K562 (cell line): ENCODE data around the gene GYS1. TPM values are rescaled to one million over a fixed set of nuclear protein-coding genes. Genes with fewer than 3 reads are reported as not detected.

ENCODE experiments used
- ATF2 ChIP-seq: sonication (generic); formaldehyde crosslinking; IDR thresholded peaks from 2 replicates; pipeline ENCODE4 v1.8.1; 2022; ENCODE audit warnings: missing genetic modification reagents
- FOXA3 ChIP-seq, 2 experiments: fragments of 450-650 bp in 1 of 2; sonication (generic) in 1 of 2; formaldehyde crosslinking; IDR thresholded peaks in 1 of 2; conservative IDR thresholded peaks in 1 of 2; 2 replicates each; pipeline versions ENCODE4 v1.4.0 to v1.8.0; 2020 to 2022; ENCODE audit warnings: mild to moderate bottlenecking in 2 of 2, missing genetic modification reagents in 1 of 2
- NEUROD1 ChIP-seq: fragments of 150-350 bp; IDR thresholded peaks from 2 replicates; pipeline ENCODE4 v1.6.1; 2014; ENCODE audit warnings: borderline replicate concordance, low read length, low read depth; ENCODE audit not compliant: partially characterized antibody
- NR3C1 ChIP-seq: sonication (generic); formaldehyde crosslinking; IDR thresholded peaks from 2 replicates; pipeline ENCODE4 v1.8.1; 2022; ENCODE audit warnings: missing genetic modification reagents
- PRMT5 ChIP-seq: sonication (generic); formaldehyde crosslinking; IDR thresholded peaks from 2 replicates; pipeline ENCODE4 v1.5.0; 2020; ENCODE audit warnings: missing genetic modification reagents
- PURB ChIP-seq: sonication (generic); formaldehyde crosslinking; IDR thresholded peaks from 2 replicates; pipeline ENCODE4 v1.9.0; 2021; ENCODE audit warnings: low read depth, mild to moderate bottlenecking, missing genetic modification reagents
- RBM17 ChIP-seq: fragments of 200-400 bp; formaldehyde crosslinking; IDR thresholded peaks from 2 replicates; pipeline ENCODE4 v1.6.1; 2017; ENCODE audit warnings: low read depth, mild to moderate bottlenecking, low read length, borderline replicate concordance
- TCFL5 ChIP-seq: fragments of 250-450 bp; sonication (Bioruptor Pico); conservative IDR thresholded peaks from 2 replicates; pipeline ENCODE4 v1.6.1; 2021; ENCODE audit warnings: mild to moderate bottlenecking, moderate library complexity, matching md5 sums
- TEAD4 ChIP-seq, 2 experiments: sonication (generic) in 1 of 2; formaldehyde crosslinking in 1 of 2; IDR thresholded peaks; 2 replicates each; pipeline versions ENCODE4 v1.6.1 to v1.8.0; 2012 to 2022; ENCODE audit warnings: borderline replicate concordance in 1 of 2, inconsistent platforms in 1 of 2, low read length in 1 of 2, mild to moderate bottlenecking in 1 of 2, missing genetic modification reagents in 1 of 2
- THRB ChIP-seq: fragments of 450-650 bp; formaldehyde crosslinking; conservative IDR thresholded peaks from 2 replicates; pipeline ENCODE4 v1.4.0; 2022; ENCODE audit warnings: mild to moderate bottlenecking, missing genetic modification characterization
- UBTF ChIP-seq, 2 experiments: IDR thresholded peaks; 2 replicates each; pipeline ENCODE4 v1.6.1; 2012; ENCODE audit warnings: improper control_type of control experiment in 2 of 2, low read depth in 2 of 2, low read length in 2 of 2, borderline replicate concordance in 1 of 2
- ZMIZ1 ChIP-seq, 2 experiments: fragments of 150-350 bp in 1 of 2; IDR thresholded peaks; 2 replicates each; pipeline ENCODE4 v1.6.1; 2012 to 2016; ENCODE audit warnings: low read depth in 2 of 2, low read length in 2 of 2, mild to moderate bottlenecking in 1 of 2, moderate library complexity in 1 of 2
- ZNF316 ChIP-seq: fragments of 450-650 bp; IDR thresholded peaks from 2 replicates; pipeline ENCODE4 v1.6.1; 2016
- ZNF449 ChIP-seq: fragments of 250-450 bp; sonication (Bioruptor Pico); IDR thresholded peaks from 2 replicates; pipeline ENCODE4 v1.8.0; 2022; ENCODE audit warnings: moderate library complexity, mild to moderate bottlenecking, inconsistent platforms
- ZZZ3 ChIP-seq: fragments of 450-650 bp; IDR thresholded peaks from 2 replicates; pipeline ENCODE4 v1.6.1; 2016; ENCODE audit warnings: antibody characterized with exemption, mild to moderate bottlenecking, moderate library complexity
- polyA plus RNA-seq, 8 experiments: library from polyadenylated mRNA; depleted of rRNA in 4 of 8; stranded (reverse) in 5 of 8; unstranded in 3 of 8; fragments of >200 nt; fragmentation: Nextera tagmentation in 2 of 8; fragmentation: Illumina TruSeq in 1 of 8; extraction: Ambion mirVana in 2 of 8; extraction: Trizol in 1 of 8; gene quantifications; 2 replicates each; pipeline versions ENCODE4 v1.2.1 to v1.2.3, GENCODE V29; 2011 to 2014; ENCODE audit warnings: inconsistent platforms in 1 of 8, missing spikeins in 1 of 8
- total RNA-seq, 7 experiments: library from RNA; depleted of rRNA in 6 of 7; stranded (reverse); fragments of >200 nt in 6 of 7; fragmentation: Illumina TruSeq in 2 of 7; extraction: Trizol in 2 of 7; gene quantifications; 2 replicates each; pipeline versions ENCODE4 v1.2.1 to v1.2.3, GENCODE V29; 2011 to 2021; ENCODE audit warnings: low replicate concordance in 1 of 7

Gene GYS1
- total and polyA plus RNA-seq, 9 of the 15 experiments (the other 6 are each of a cell fraction or from before 2014, with no cell fraction given): 1.9 to 31.1 (median 15.2) TPM

- TF ChIP-seq RBM17 (no peak), PRMT5 (CRISPR knock-in tag) (no peak), TCFL5 (CRISPR knock-in tag) (no peak), ZZZ3 (no peak), UBTF (IDR thresholded peaks at IDR 0.05; ENCODE audit: borderline replicate concordance in 1 of 2, low read depth in 2 of 2, low read length in 2 of 2) (0 out of 4 replicates have a peak, but pooled peaks of 1 of the 2 experiments have one; percentile 59), THRB (CRISPR knock-in tag) (no peak), ZMIZ1 (IDR thresholded peaks at IDR 0.05; ENCODE audit: low read depth in 2 of 2, low read length in 2 of 2) (peak in 1 of 2 experiments; percentile 48; a peak in 1 of 4 replicates), FOXA3 (CRISPR knock-in tag; conservative IDR thresholded peaks at IDR 0.05 in 1 of 2, IDR thresholded peaks at IDR 0.05 in 1 of 2) (peak in 1 of 2 experiments; percentile 50; a peak in 1 of 4 replicates), ATF2 (CRISPR knock-in tag) (no peak), PURB (no peak), ZNF316 (no peak), ZNF449 (CRISPR knock-in tag) (no peak), NEUROD1 (peak; percentile 77), NR3C1 (CRISPR knock-in tag) (no peak), TEAD4 (IDR thresholded peaks at IDR 0.05; ENCODE audit: low read length) (no peak), TEAD4 (CRISPR knock-in tag; IDR thresholded peaks at IDR 0.05; ENCODE audit: borderline replicate concordance) (no peak)
Measured at GRCh38 chr19:48993175-48994034, at the start of gene GYS1, which contains the start of gene RUVBL2 (continued).
